Measurements from ENCODE around the gene IFT74. TPM values are rescaled to one million over a fixed set of nuclear protein-coding genes. Genes with fewer than 3 reads are reported as not detected.

Gene IFT74
- total RNA-seq, 1 experiment from 2014 or later, result 28.7 TPM

GRCh38 chr9:27033815-27034403 lies 77.7 kb downstream of the IFT74 start:
- peaks cover 14% of the 10 kb centered on the region for H3K36me3 Mint-ChIP-seq (ENCODE audit: insufficient read depth, unreplicated experiment)
- BruUV-seq (replicated peaks), result no TSS peak
- H3K4me1 Mint-ChIP-seq (ENCODE audit: insufficient read depth, unreplicated experiment), result peaks cover 6% of the 10 kb centered on the region
- no peaks in the 10 kb centered on the region for H3K9me3 Mint-ChIP-seq (ENCODE audit: unreplicated experiment)
- H3K27me3 Mint-ChIP-seq (ENCODE audit: insufficient read depth, unreplicated experiment), result no peaks in the 10 kb centered on the region
- TF ChIP-seq, protein P1, sequence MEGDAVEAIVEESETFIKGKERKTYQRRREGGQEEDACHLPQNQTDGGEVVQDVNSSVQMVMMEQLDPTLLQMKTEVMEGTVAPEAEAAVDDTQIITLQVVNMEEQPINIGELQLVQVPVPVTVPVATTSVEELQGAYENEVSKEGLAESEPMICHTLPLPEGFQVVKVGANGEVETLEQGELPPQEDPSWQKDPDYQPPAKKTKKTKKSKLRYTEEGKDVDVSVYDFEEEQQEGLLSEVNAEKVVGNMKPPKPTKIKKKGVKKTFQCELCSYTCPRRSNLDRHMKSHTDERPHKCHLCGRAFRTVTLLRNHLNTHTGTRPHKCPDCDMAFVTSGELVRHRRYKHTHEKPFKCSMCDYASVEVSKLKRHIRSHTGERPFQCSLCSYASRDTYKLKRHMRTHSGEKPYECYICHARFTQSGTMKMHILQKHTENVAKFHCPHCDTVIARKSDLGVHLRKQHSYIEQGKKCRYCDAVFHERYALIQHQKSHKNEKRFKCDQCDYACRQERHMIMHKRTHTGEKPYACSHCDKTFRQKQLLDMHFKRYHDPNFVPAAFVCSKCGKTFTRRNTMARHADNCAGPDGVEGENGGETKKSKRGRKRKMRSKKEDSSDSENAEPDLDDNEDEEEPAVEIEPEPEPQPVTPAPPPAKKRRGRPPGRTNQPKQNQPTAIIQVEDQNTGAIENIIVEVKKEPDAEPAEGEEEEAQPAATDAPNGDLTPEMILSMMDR (IDR thresholded peaks at IDR 0.05; ENCODE audit: unreplicated experiment), result peak; percentile 64
- no peak overlapping the region for H3K4me3 Mint-ChIP-seq (ENCODE audit: unreplicated experiment)
- no peak overlapping the region for H3K27ac Mint-ChIP-seq (ENCODE audit: low read depth, unreplicated experiment)
- CTCF ChIA-PET, result interaction anchor here (0.7 to 4.3 kb wide), 17 partner anchors 11 to 298 kb away, joined by 3 to 56 read pairs (median 4); no protein-coding TSS in a partner anchor
- intact Hi-C loops (cut with micrococcal nuclease), result loop anchor here (1.0 to 10.0 kb wide), 5 partner anchors 148 to 513 kb away; partner anchors contain the start of genes IFNK and MOB3B
- POLR2A ChIA-PET, result interaction anchor here (1.2 to 1.3 kb wide), 2 partner anchors 10 to 165 kb away, joined by 3 to 5 read pairs; no protein-coding TSS in a partner anchor
- DNase-seq (ENCODE audit: unreplicated experiment), result peak; percentile 71

- no TSS peak for BruUV-seq (replicated peaks)
- no peak for DNase-seq (ENCODE audit: unreplicated experiment)
- ChIA-PET POLR2A (no interaction called here), CTCF (interaction anchor here (0.6 to 1.6 kb wide), 5 partner anchors 211 to 617 kb away, joined by 3 to 6 read pairs (median 3); no protein-coding TSS in a partner anchor)
- no peaks in the 10 kb centered on the region for H3K9me3 Mint-ChIP-seq (ENCODE audit: unreplicated experiment)
- intact Hi-C loops (cut with micrococcal nuclease), result loop anchor here (10.0 kb wide), 1 partner anchor 487 kb away; the partner anchor contains the start of genes IFNK and MOB3B
- peaks cover 6% of the 10 kb centered on the region for H3K4me1 Mint-ChIP-seq (ENCODE audit: insufficient read depth, unreplicated experiment)
- H3K27ac Mint-ChIP-seq (ENCODE audit: low read depth, unreplicated experiment), result no peak overlapping the region
- no peaks in the 10 kb centered on the region for H3K27me3 Mint-ChIP-seq (ENCODE audit: insufficient read depth, unreplicated experiment)
- TF ChIP-seq, protein P1 (IDR thresholded peaks at IDR 0.05; ENCODE audit: unreplicated experiment), result no peak
- H3K4me3 Mint-ChIP-seq (ENCODE audit: unreplicated experiment), result no peak overlapping the region
- peaks cover 8% of the 10 kb centered on the region for H3K36me3 Mint-ChIP-seq (ENCODE audit: insufficient read depth, unreplicated experiment)
These were observed 81.3 kb downstream of the IFT74 start for GRCh38 chr9:27037499-27037898.

GRCh38 chr9:27041746-27042145 lies 85.5 kb downstream of the IFT74 start:
- ChIA-PET POLR2A (interaction anchor here (0.9 kb wide), 1 partner anchor 136 kb away, joined by 3 read pairs; no protein-coding TSS in a partner anchor), CTCF (interaction anchor here (0.6 kb wide), 1 partner anchor 9 kb away, joined by 5 read pairs; no protein-coding TSS in a partner anchor)
- Mint-ChIP-seq H3K4me3 (ENCODE audit: unreplicated experiment) (no peak overlapping the region), H3K27ac (ENCODE audit: low read depth, unreplicated experiment) (no peak overlapping the region), H3K36me3 (ENCODE audit: insufficient read depth, unreplicated experiment) (peaks cover 3% of the 10 kb centered on the region), H3K27me3 (ENCODE audit: insufficient read depth, unreplicated experiment) (no peaks in the 10 kb centered on the region), H3K4me1 (ENCODE audit: insufficient read depth, unreplicated experiment) (peaks cover 6% of the 10 kb centered on the region), H3K9me3 (ENCODE audit: unreplicated experiment) (no peaks in the 10 kb centered on the region)
- TF ChIP-seq, protein P1 (IDR thresholded peaks at IDR 0.05; ENCODE audit: unreplicated experiment), result no peak
- no peak for DNase-seq (ENCODE audit: unreplicated experiment)
- intact Hi-C loops (cut with micrococcal nuclease), result no loop called here
- BruUV-seq (replicated peaks), result no TSS peak

DNA sequence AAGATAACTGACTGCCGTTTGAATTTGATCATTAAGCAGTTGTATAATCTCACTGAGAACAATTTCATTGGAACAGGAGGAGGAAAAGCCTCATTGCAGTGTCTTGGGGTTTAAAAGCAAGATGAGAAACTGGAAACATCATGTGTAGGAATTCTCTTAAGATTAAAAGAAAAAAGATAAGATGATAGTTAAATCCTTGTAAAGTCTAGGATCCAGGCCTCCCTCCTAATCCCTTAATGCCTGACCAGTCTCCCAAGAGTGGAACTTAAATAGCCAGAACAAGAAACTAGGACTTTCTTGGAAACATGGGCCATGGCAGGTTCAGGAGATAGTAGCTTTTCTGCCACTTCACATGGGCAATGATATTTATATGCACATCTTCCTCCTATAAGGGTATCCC lies 86.3 kb downstream of the IFT74 start:
- Mint-ChIP-seq H3K36me3 (ENCODE audit: insufficient read depth, unreplicated experiment) (no peaks in the 10 kb centered on the region), H3K4me3 (ENCODE audit: unreplicated experiment) (no peak overlapping the region), H3K9me3 (ENCODE audit: unreplicated experiment) (no peaks in the 10 kb centered on the region), H3K4me1 (ENCODE audit: insufficient read depth, unreplicated experiment) (no peaks in the 10 kb centered on the region), H3K27ac (ENCODE audit: low read depth, unreplicated experiment) (no peak overlapping the region), H3K27me3 (ENCODE audit: insufficient read depth, unreplicated experiment) (no peaks in the 10 kb centered on the region)
- intact Hi-C loops (cut with micrococcal nuclease), result no loop called here
- ChIA-PET CTCF (interaction anchor here (1.3 kb wide), 1 partner anchor 11 kb away, joined by 5 read pairs; no protein-coding TSS in a partner anchor), POLR2A (no interaction called here)
- TF ChIP-seq, protein P1 (IDR thresholded peaks at IDR 0.05; ENCODE audit: unreplicated experiment), result no peak
- no peak for DNase-seq (ENCODE audit: unreplicated experiment)
- BruUV-seq (replicated peaks), result no TSS peak

Data from MCF 10A (cell line).